ENCODE measurements around the gene VSTM4. TPM values are rescaled to one million over a fixed set of nuclear protein-coding genes. Genes with fewer than 3 reads are reported as not detected.

The VSTM4 gene
- total and polyA plus RNA-seq, 2 experiments from 2014 or later = 9.0 to 10.2 TPM

- Histone ChIP-seq H3K4me2 (no peak overlapping the region), H4K20me1 (ENCODE audit: insufficient read depth, poor library complexity, severe bottlenecking) (no peaks in the 10 kb centered on the region), H3K4me1 (ENCODE audit: insufficient read depth) (no peaks in the 10 kb centered on the region), H2AFZ (no peak overlapping the region), H3K27me3 (peaks cover 26% of the 10 kb centered on the region), H3K9me2 (replicated peaks; ENCODE audit: insufficient read depth) (no peaks in the 10 kb centered on the region), H3K36me3 (replicated peaks; ENCODE audit: insufficient read depth, low read depth) (no peaks in the 10 kb centered on the region), H3K27ac (no peak overlapping the region), H3K9me3 (ENCODE audit: low read depth) (no peaks in the 10 kb centered on the region), H3K79me2 (no peaks in the 10 kb centered on the region), H3K4me3 (no peak overlapping the region)
- DNase-seq (ENCODE audit: low spot score) = no peak
- WGBS (ENCODE audit: low lambda C conversion rate, missing lambda C conversion rate) = 95% methylated on average over 3 of the region's 3 CpGs
- TF ChIP-seq CTCF (IDR thresholded peaks at IDR 0.05; ENCODE audit: poor library complexity) = no peak
- TF ChIP-seq EZH2phosphoT487 (IDR thresholded peaks at IDR 0.05; ENCODE audit: low read depth, severe bottlenecking, unreplicated experiment) = no peak
Measured at GRCh38 chr10:49157229-49157628, 41.9 kb upstream of the VSTM4 start.

DNA sequence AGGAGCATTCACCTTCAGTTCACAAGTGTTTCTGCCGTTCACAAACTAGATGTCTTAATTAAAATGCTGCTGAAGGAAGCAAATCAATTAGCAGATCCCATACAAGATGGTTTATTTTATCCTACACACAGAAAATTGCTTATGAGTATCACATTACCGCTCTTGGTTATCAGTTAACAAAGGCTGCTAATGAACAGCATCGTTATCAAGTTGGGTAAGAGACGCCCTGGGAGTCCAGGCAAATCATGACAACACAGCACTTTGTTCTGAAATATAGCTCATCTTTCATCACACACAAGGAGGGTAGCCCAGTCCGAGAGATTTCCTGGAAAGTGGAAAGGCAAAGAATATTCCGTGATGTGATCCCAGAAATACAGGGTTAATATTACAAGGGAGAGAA, 39.3 kb upstream of the VSTM4 start:
- WGBS (ENCODE audit: low lambda C conversion rate, missing lambda C conversion rate) = 89% methylated on average over 6 of the region's 6 CpGs
- H3K4me2 ChIP-seq = no peak overlapping the region

DNA sequence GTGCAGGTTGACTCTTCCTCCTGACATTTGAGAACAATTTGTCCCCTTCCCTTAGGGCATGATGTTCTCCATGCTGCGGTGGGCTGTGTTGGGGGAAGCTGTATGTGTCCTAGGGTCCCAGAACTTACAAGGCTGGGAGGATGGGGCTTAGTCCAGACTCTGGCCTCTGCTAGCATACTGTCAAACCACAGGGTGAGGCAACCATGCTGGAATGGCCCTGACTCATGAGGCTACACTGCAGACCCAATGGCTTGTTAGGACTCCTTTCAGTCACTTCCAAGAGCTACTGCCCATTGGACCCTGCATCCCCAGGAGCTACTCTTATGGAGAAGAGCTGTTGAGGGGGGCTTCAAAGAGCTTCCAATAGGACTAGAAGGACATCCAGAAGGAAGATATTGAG, 38.6 kb upstream of the VSTM4 start:
- H2AFZ ChIP-seq = no peak overlapping the region
- 92% methylated on average over 1 of the region's 1 CpG for WGBS (ENCODE audit: low lambda C conversion rate, missing lambda C conversion rate)
- no peak overlapping the region for H3K27ac ChIP-seq
- DNase-seq (ENCODE audit: low spot score) = no peak
- H3K4me3 ChIP-seq = no peak overlapping the region
- no peaks in the 10 kb centered on the region for H3K36me3 ChIP-seq (replicated peaks; ENCODE audit: insufficient read depth, low read depth)
- H3K79me2 ChIP-seq = no peaks in the 10 kb centered on the region
- peaks cover 21% of the 10 kb centered on the region for H3K27me3 ChIP-seq
- no peak overlapping the region for H3K4me2 ChIP-seq
- no peaks in the 10 kb centered on the region for H3K9me3 ChIP-seq (ENCODE audit: low read depth)
- no peaks in the 10 kb centered on the region for H3K4me1 ChIP-seq (ENCODE audit: insufficient read depth)
- no peaks in the 10 kb centered on the region for H4K20me1 ChIP-seq (ENCODE audit: insufficient read depth, poor library complexity, severe bottlenecking)
- no peak for TF ChIP-seq EZH2phosphoT487 (IDR thresholded peaks at IDR 0.05; ENCODE audit: low read depth, severe bottlenecking, unreplicated experiment)
- H3K9me2 ChIP-seq (replicated peaks; ENCODE audit: insufficient read depth) = no peaks in the 10 kb centered on the region

More for the DNA sequence above, 39.3 kb upstream of the VSTM4 start:
- Histone ChIP-seq H3K9me2 (replicated peaks; ENCODE audit: insufficient read depth) (no peaks in the 10 kb centered on the region), H3K27me3 (peaks cover 22% of the 10 kb centered on the region), H3K36me3 (replicated peaks; ENCODE audit: insufficient read depth, low read depth) (no peaks in the 10 kb centered on the region), H3K9me3 (ENCODE audit: low read depth) (no peaks in the 10 kb centered on the region), H3K79me2 (no peaks in the 10 kb centered on the region), H3K4me1 (ENCODE audit: insufficient read depth) (no peaks in the 10 kb centered on the region), H4K20me1 (ENCODE audit: insufficient read depth, poor library complexity, severe bottlenecking) (no peaks in the 10 kb centered on the region), H3K4me3 (no peak overlapping the region), H3K27ac (no peak overlapping the region), H2AFZ (no peak overlapping the region)
- no peak for DNase-seq (ENCODE audit: low spot score)
- TF ChIP-seq EZH2 (IDR thresholded peaks at IDR 0.05; ENCODE audit: borderline replicate concordance) (no peak), CTCF (IDR thresholded peaks at IDR 0.05; ENCODE audit: poor library complexity) (no peak), EZH2phosphoT487 (IDR thresholded peaks at IDR 0.05; ENCODE audit: low read depth, severe bottlenecking, unreplicated experiment) (no peak)

DNA sequence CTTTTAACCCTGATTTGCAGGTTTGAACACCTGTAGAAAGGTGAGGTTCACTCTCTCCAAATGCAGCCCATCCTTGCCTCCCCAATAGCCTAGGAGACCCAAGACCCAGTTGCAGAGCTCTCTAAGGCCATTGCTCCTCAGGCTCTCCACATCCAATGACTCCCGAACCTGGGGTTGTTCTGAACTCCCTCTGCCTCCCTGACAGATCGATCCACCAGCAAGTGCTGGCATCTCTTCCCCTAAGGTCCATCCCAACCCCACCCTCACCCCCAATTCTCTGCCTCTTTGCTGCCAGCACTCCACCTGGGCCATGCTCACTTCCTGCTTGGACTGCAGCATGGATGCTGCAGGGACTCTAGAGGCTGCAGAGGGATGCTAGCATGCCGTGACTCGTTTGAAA, 37.8 kb upstream of the VSTM4 start:
- no peaks in the 10 kb centered on the region for H3K4me1 ChIP-seq (ENCODE audit: insufficient read depth)

More for the DNA sequence above, 37.8 kb upstream of the VSTM4 start:
- no peaks in the 10 kb centered on the region for H4K20me1 ChIP-seq (ENCODE audit: insufficient read depth, poor library complexity, severe bottlenecking)
- H3K27me3 ChIP-seq = peaks cover 21% of the 10 kb centered on the region
- H3K27ac ChIP-seq = no peak overlapping the region
- DNase-seq (ENCODE audit: low spot score) = no peak
- no peak overlapping the region for H3K4me2 ChIP-seq
- no peaks in the 10 kb centered on the region for H3K79me2 ChIP-seq
- no peak overlapping the region for H3K4me3 ChIP-seq
- H3K36me3 ChIP-seq (replicated peaks; ENCODE audit: insufficient read depth, low read depth) = no peaks in the 10 kb centered on the region
- no peaks in the 10 kb centered on the region for H3K9me2 ChIP-seq (replicated peaks; ENCODE audit: insufficient read depth)
- no peak overlapping the region for H2AFZ ChIP-seq
- no peak for TF ChIP-seq CTCF (IDR thresholded peaks at IDR 0.05; ENCODE audit: poor library complexity)
- TF ChIP-seq EZH2 (IDR thresholded peaks at IDR 0.05; ENCODE audit: borderline replicate concordance) = no peak
- H3K9me3 ChIP-seq (ENCODE audit: low read depth) = no peaks in the 10 kb centered on the region
- WGBS (ENCODE audit: low lambda C conversion rate, missing lambda C conversion rate) = 69% methylated on average over 4 of the region's 4 CpGs

Measured in hepatocyte (in vitro differentiated cells).